Retinal pigment epithelial cell (primary cell): Measurements from ENCODE around the gene TMEM11.
A peak's percentile ranks its signal among the peaks of the same experiment; 100 is the strongest.

ENCODE experiments used
- DNase-seq: peaks from one replicate; pipeline ENCODE4 v3.0.0-alpha.2; 2010; ENCODE audit warnings: low read depth
- H3K4me3 ChIP-seq: 2 replicates; pipeline ENCODE4 v1.5.1; 2011; ENCODE audit warnings: mild to moderate bottlenecking, low read length, control low read depth, moderate library complexity
- TF ChIP-seq, protein P1 (sequence below): conservative IDR thresholded peaks from 2 replicates; pipeline ENCODE4 v1.5.1; 2011; ENCODE audit warnings: low read depth, low read length, control low read depth, inconsistent platforms

TMEM11 gene

DNA sequence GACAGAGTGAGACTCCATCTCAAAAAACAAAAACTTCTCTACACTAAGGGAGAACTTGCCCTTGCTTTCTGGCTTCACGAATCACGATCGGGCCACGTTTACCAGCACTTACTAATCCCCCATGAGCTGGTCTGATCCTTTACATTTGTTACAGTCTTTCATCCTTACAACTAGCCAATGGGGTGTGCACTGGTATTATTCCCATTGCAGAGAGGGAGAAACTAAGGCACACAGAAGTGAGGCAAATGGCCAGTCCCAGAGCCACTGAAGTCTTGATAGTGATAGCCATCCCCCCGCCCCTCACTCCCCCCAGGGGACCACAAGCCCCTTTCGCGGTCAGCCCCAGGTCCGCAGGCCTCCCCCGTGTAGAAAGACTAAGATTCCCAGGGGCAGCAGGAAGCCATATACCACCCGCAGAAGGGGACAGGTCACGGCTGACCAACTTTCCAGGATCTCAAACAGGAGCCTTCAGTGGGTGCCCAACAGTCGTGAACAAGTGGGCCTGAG, 38.4 kb upstream of the TMEM11 start:
- TF ChIP-seq, protein P1, sequence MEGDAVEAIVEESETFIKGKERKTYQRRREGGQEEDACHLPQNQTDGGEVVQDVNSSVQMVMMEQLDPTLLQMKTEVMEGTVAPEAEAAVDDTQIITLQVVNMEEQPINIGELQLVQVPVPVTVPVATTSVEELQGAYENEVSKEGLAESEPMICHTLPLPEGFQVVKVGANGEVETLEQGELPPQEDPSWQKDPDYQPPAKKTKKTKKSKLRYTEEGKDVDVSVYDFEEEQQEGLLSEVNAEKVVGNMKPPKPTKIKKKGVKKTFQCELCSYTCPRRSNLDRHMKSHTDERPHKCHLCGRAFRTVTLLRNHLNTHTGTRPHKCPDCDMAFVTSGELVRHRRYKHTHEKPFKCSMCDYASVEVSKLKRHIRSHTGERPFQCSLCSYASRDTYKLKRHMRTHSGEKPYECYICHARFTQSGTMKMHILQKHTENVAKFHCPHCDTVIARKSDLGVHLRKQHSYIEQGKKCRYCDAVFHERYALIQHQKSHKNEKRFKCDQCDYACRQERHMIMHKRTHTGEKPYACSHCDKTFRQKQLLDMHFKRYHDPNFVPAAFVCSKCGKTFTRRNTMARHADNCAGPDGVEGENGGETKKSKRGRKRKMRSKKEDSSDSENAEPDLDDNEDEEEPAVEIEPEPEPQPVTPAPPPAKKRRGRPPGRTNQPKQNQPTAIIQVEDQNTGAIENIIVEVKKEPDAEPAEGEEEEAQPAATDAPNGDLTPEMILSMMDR: no peak
- H3K4me3 ChIP-seq: peak overlapping the region; percentile 59
- DNase-seq: no peak

DNA sequence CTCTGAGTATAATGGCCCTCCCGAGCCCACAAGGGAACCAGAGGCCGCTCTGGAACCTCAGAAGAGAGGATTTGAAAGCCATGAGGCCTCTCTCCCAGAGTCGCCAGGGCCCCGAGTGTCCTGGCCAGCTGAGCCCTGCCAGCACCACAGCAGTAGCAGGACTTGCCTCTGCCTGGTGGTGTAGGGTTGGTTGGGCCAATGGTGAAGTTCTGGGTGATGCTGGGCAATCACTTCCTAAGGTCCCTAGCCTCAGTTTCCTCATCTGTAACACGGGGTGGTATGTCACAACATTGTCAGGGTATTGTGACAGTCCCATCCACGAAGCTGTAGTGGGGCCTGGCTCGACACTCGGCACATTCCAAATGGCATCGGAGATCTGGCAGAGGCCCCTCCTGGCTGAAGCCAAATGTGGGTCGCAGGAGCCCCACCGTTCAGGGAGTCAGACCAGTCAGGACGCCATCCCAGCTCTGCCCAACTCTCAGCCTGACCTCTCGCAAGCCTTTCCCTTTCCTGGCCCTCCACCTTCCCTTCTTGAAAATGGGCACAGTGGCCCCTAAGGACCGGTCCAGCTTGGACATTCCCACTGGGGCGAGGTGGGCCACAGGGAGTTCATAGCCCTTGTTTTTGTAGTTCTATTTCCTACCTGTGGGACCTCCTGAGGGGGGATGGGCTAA, 37.5 kb upstream of the TMEM11 start:
- no peak for DNase-seq
- no peak overlapping the region for H3K4me3 ChIP-seq
- TF ChIP-seq, protein P1: no peak

DNA sequence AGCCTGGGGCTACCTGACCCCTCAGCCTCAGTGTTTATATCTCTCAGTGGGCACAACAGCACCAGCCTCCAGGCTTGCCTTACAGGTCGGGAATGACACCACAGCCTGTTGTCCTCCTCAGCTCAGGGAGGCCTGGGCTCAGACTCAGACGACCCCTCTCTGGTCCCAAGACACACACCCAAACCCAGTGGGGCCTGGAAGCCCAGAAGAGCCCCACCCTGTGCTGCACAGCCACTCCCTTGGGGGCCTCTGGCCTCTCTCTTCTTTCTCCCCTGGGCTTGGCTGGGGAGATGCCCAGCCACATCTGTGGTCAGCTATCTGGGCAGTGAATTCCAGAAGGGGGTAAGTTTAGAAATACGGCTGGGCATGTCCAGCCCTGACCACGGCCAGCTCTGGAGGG, 36.9 kb upstream of the TMEM11 start:
- TF ChIP-seq, protein P1: no peak
- no peak for DNase-seq
- H3K4me3 ChIP-seq: no peak overlapping the region

DNA sequence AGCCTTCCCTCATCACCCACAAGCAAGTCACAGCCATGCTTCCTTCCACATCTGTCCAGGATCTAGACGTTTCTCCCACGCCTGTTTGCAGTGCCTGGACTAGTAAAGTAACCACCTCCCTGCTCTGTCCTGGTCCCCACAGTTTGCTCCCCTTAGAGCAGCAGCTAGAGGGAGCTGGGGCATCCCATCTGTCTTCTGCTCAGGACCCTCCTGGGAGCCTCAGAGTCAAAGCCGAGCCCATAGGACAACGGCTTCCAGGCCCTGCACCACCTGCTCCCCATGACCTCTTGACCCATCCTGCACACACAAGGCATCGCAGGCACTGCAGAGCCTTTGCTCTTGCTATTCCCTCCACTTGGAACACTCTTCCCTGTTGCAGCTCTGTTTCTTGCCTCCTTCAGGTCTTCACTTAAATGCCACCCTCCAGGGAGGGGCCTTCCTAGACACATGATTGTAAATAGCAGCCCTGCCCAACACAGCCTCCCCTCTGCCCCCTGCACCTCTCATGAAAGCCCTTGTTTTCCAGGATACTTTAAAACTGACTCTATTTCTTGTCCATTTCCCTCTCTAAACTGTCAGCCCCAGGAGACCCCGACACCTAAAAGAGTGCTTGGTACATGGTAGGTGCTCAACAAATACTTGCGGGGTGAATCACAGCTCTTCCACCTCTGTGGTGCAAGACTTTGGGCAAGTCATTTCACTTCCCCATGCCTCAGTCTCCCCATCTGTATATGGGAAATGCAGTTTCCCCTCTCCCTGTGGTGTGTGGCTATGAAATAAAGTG, 36.2 kb upstream of the TMEM11 start:
- TF ChIP-seq, protein P1: no peak
- H3K4me3 ChIP-seq: no peak overlapping the region
- DNase-seq: no peak

DNA sequence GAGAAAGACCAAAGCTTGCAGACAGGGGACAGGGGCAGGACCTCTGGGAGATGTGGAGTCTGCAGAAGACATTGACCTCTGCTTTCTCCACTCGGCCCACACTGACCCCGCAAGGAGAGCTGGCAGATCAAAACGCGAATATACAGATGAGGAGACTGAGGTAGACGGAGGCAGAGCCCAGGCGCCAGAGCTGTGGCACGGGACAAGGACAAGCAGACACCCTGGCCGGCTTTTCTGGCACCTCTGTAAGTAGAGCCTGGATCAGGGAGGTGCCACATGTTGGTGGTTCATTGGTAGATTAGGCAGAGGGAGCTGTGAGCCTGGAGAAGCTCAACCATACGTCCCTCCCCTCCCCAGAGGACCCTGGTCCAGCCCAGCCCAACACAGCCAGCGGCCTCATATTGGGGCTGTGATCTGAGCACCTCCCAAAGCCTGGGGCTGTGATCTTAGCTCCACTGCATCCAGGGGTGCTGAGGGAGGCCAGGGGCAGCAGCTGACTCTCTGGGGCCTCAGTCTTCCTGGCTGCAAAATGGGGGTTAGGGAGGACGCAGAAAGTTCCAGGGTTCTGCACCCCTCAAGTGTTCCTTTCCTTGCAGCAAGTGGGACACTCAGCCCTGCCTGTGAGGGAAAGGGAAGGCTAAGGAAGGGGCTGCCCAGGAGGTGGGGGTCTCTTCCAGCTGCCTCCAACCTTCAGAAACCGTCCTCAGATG, 35.3 kb upstream of the TMEM11 start:
- DNase-seq: no peak
- H3K4me3 ChIP-seq: no peak overlapping the region
- TF ChIP-seq, protein P1: no peak

DNA sequence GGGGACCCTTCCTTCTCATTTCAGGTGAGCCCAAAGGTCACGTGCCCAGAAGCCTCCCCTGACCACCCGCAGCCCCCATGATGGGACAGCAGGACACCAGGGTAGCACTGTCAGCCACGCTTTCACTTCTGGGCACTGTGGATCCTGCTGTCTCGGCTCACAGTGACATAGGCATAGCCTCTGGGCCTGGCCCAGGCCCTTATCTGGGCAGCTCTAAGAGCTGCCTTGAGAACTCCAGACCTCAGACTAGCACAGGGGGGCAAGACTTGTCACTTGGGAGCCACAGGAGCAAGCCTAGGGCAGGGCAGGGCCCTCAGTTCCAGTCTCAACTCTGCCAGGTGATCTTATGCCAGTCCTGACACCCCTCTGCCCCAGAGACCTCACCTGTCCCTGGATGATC, 34.5 kb upstream of the TMEM11 start:
- no peak overlapping the region for H3K4me3 ChIP-seq
- TF ChIP-seq, protein P1: no peak
- no peak for DNase-seq
